Fibroblast of lung (primary cell): ENCODE measurements around the gene PGD.

ENCODE experiments used
- CTCF ChIP-seq, 2 donors: IDR thresholded peaks in 1 of 2; conservative IDR thresholded peaks in 1 of 2; 1 replicate in 1 of 2; 2 replicates in 1 of 2; pipeline ENCODE4 v1.5.1; 2011 to 2012; ENCODE audit warnings: low read length in 2 of 2, control low read depth in 1 of 2, inconsistent platforms in 1 of 2, low read depth in 1 of 2, mild to moderate bottlenecking in 1 of 2
- EZH2 ChIP-seq: IDR thresholded peaks from 2 replicates; pipeline ENCODE4 v1.5.1; 2012; ENCODE audit warnings: low read length, control low read depth, mild to moderate bottlenecking; ENCODE audit errors: missing control alignments

DNA sequence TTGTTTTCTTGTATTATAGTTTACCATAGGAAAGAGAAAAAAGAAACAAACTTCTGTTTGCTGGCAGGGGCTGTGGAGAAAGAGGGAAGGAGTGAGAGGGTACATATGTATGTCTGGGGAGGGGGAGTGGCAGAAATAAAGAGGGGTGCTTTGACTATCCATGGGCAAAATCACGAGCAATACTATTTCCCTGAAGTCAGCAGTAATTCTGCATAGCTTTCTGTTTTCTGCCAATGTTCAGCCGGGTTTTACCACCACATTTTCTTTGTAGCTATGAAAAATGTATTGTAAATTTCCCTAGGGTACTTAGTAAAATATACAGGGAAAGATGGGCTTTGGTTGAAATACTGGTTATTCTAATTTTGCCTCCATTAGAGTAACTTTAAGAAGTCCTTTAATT is 45.2 kb upstream of the PGD start:
- TF ChIP-seq CTCF (conservative IDR thresholded peaks at IDR 0.05 in 1 of 2, IDR thresholded peaks at IDR 0.05 in 1 of 2; ENCODE audit: low read depth in 1 of 2, low read length in 2 of 2), result no peak
- no peak for TF ChIP-seq EZH2
